Activated T-cell treated with anti-CD3 and anti-CD28 coated beads for 1 hour (primary cell): Measurements from ENCODE around the gene AKAP13.
A peak's percentile ranks its signal among the peaks of the same experiment; 100 is the strongest.

ENCODE experiments used
- DNase-seq: peaks from one replicate; pipeline ENCODE4 v3.0.0-alpha.2; 2020; ENCODE audit warnings: low read depth

Gene AKAP13

GRCh38 chr15:85598718-85599398, 218.5 kb downstream of the AKAP13 start:
- no peak for DNase-seq

GRCh38 chr15:85600001-85600400, 219.6 kb downstream of the AKAP13 start:
- no peak for DNase-seq

GRCh38 chr15:85603160-85603559, 222.8 kb downstream of the AKAP13 start:
- DNase-seq = no peak

- no peak for DNase-seq
Measured at GRCh38 chr15:85603703-85604102, 223.3 kb downstream of the AKAP13 start.

- no peak for DNase-seq
Measured at GRCh38 chr15:85604194-85604593, 223.8 kb downstream of the AKAP13 start.

GRCh38 chr15:85606738-85607137, 226.3 kb downstream of the AKAP13 start:
- no peak for DNase-seq

- no peak for DNase-seq
Measured at GRCh38 chr15:85607141-85607806, 226.9 kb downstream of the AKAP13 start.

GRCh38 chr15:85607842-85608241, 227.4 kb downstream of the AKAP13 start:
- DNase-seq = no peak

- no peak for DNase-seq
Measured at GRCh38 chr15:85609492-85609891, 229.1 kb downstream of the AKAP13 start.

- DNase-seq = no peak
Measured at GRCh38 chr15:85611361-85611760, 231.0 kb downstream of the AKAP13 start.

- no peak for DNase-seq
Measured at GRCh38 chr15:85614059-85614458, 233.7 kb downstream of the AKAP13 start.

GRCh38 chr15:85615930-85616329, 235.5 kb downstream of the AKAP13 start:
- no peak for DNase-seq

GRCh38 chr15:85616549-85617110, 236.2 kb downstream of the AKAP13 start:
- DNase-seq = no peak

- DNase-seq = no peak
Measured at GRCh38 chr15:85618228-85618505, 237.8 kb downstream of the AKAP13 start.

GRCh38 chr15:85618956-85619491, 238.6 kb downstream of the AKAP13 start:
- DNase-seq = peak; percentile 23

- DNase-seq = no peak
Measured at GRCh38 chr15:85619992-85620689, 239.7 kb downstream of the AKAP13 start.

- no peak for DNase-seq
Measured at GRCh38 chr15:85620690-85621049, 240.3 kb downstream of the AKAP13 start.

GRCh38 chr15:85621094-85621493, 240.7 kb downstream of the AKAP13 start:
- no peak for DNase-seq

GRCh38 chr15:85622221-85622831, 241.9 kb downstream of the AKAP13 start:
- DNase-seq = no peak

GRCh38 chr15:85623315-85624049, 243.1 kb downstream of the AKAP13 start:
- no peak for DNase-seq

GRCh38 chr15:85624291-85624801, 243.9 kb downstream of the AKAP13 start:
- DNase-seq = no peak
